Measurements from ENCODE around the gene SLC25A18. TPM values are rescaled to one million over a fixed set of nuclear protein-coding genes. Genes with fewer than 3 reads are reported as not detected.

The SLC25A18 gene
- total RNA-seq, 1 donor from 2014 or later = not detected

Other genes starting within 250 kb of the SLC25A18 start
- 0.20 and 0.42 TPM in 2 replicates for gene CECR2, start 194.0 kb upstream of the SLC25A18 start, total RNA-seq
- gene ATP6V1E1, start 65.3 kb downstream of the SLC25A18 start, total RNA-seq = 117 TPM in 2 replicates
- gene BCL2L13, start 75.3 kb downstream of the SLC25A18 start, total RNA-seq = 29.2 and 31.6 TPM in 2 replicates
- 34.3 and 36.4 TPM in 2 replicates for gene BID, start 211.0 kb downstream of the SLC25A18 start, total RNA-seq

Measured in T-helper 1 cell treated with Interleukin-12 subunit alpha and Interleukin-12 subunit beta and Interleukin-4 antibody, amounts not matched to agents 30 ng/mL and 1 ng/mL, for 36 hours (primary cell).